ENCODE data around the gene GLI1.

The GLI1 gene

GRCh38 chr12:57520053-57520818 lies 60.7 kb downstream of the GLI1 start, which contains the start of gene DDIT3:
Gene DDIT3 (minus strand): TSS chr12:57520514. CDS start chr12:57517406, 3,108 bp downstream.
- H3K27ac Mint-ChIP-seq, result peak within 1 kb of the TSS; percentile 99
- H3K4me1 Mint-ChIP-seq, result peaks cover 76% of the 10 kb centered on the region
- H3K9me3 Mint-ChIP-seq, result no peaks in the 10 kb centered on the region
- ATAC-seq, result peak; percentile 82
- peak; percentile 97 to 100 for DNase-seq (ENCODE audit: low spot score in 2 of 2)
- H3K4me3 Mint-ChIP-seq, result peak within 1 kb of the TSS; percentile 93
- H3K36me3 Mint-ChIP-seq, result peaks cover 97% of the 10 kb centered on the region

- peaks cover 97% of the 10 kb centered on the region for H3K36me3 Mint-ChIP-seq
- peak in 1 of 2 donors; percentile 78 for DNase-seq (ENCODE audit: low spot score in 2 of 2)
- H3K9me3 Mint-ChIP-seq, result no peaks in the 10 kb centered on the region
- no peak for ATAC-seq
- H3K27ac Mint-ChIP-seq, result peak overlapping the region; percentile 99
- peak overlapping the region; percentile 93 for H3K4me3 Mint-ChIP-seq
- H3K4me1 Mint-ChIP-seq, result peaks cover 85% of the 10 kb centered on the region
These were observed 62.0 kb downstream of the GLI1 start for GRCh38 chr12:57521525-57522010.

All from stimulated activated effector memory CD8-positive, alpha-beta T cell treated with anti-CD3 and anti-CD28 coated beads, Interleukin-12 subunit alpha, Interleukin-12 subunit beta, amount 100 ng/mL, for 72 hours (primary cell).